ENCODE measurements around the gene MAEA. TPM values are rescaled to one million over a fixed set of nuclear protein-coding genes. Genes with fewer than 3 reads are reported as not detected.

MAEA gene
- total and polyA plus RNA-seq, 4 donors = 20.9 to 33.9 (median 29.8) TPM

- TF ChIP-seq REST (IDR thresholded peaks at IDR 0.05) = no peak
- TF ChIP-seq MAX (IDR thresholded peaks at IDR 0.05) = no peak
- TF ChIP-seq FOXA1 (IDR thresholded peaks at IDR 0.05) = no peak
These were observed 37.2 kb downstream of the MAEA start (continued) for GRCh38 chr4:1326751-1327525.

GRCh38 chr4:1327526-1328266 is 38.0 kb downstream of the MAEA start:
- Histone ChIP-seq H3K4me1 (ENCODE audit: control insufficient read depth in 4 of 4, insufficient read depth in 4 of 4, low read length in 3 of 4) (no peaks in the 10 kb centered on the region), H3K9me3 (ENCODE audit: control insufficient read depth in 4 of 4, low read length in 3 of 4) (no peaks in the 10 kb centered on the region), H3K36me3 (ENCODE audit: control insufficient read depth in 4 of 4, insufficient read depth in 3 of 4, low read depth in 1 of 4, low read length in 3 of 4) (peaks cover 0 to 62% (median 18%) of the 10 kb centered on the region in 4 donors), H3K27me3 (ENCODE audit: control insufficient read depth in 4 of 4, insufficient read depth in 4 of 4, low read length in 3 of 4) (no peaks in the 10 kb centered on the region), H3K4me3 (ENCODE audit: low read depth in 1 of 3, low read length in 3 of 3) (no peak overlapping the region), H3K9ac (ENCODE audit: low read depth in 1 of 2, low read length in 2 of 2) (no peak overlapping the region), H3K27ac (ENCODE audit: low read depth in 1 of 2, low read length in 2 of 2) (no peak overlapping the region)
- TF ChIP-seq REST (IDR thresholded peaks at IDR 0.05) (no peak), HNF4A (conservative IDR thresholded peaks at IDR 0.05) (no peak), RAD21 (IDR thresholded peaks at IDR 0.05) (no peak), GABPA (IDR thresholded peaks at IDR 0.05 in 1 of 2, conservative IDR thresholded peaks at IDR 0.05 in 1 of 2) (no peak), ATF3 (IDR thresholded peaks at IDR 0.05) (no peak), ZBTB33 (IDR thresholded peaks at IDR 0.05) (no peak), FOXA1 (IDR thresholded peaks at IDR 0.05) (no peak), EGR1 (IDR thresholded peaks at IDR 0.05; ENCODE audit: low read depth in 2 of 2) (no peak), YY1 (IDR thresholded peaks at IDR 0.05) (no peak), NR2F2 (IDR thresholded peaks at IDR 0.05) (no peak), TAF1 (conservative IDR thresholded peaks at IDR 0.05) (no peak)
- WGBS = 97% methylated on average over 33 of the region's 33 CpGs
- no peak for DNase-seq (ENCODE audit: low spot score)

Data from liver (tissue), 9 donors.